Neuronal stem cell (in vitro differentiated cells): ENCODE measurements around the gene UBAC1.

Experiments
- DNase-seq: peaks from one replicate; pipeline ENCODE4 v3.0.0-alpha.2; 2013; ENCODE audit warnings: low spot score
- H2AFZ ChIP-seq: one replicate; pipeline ENCODE4 v1.6.1; 2013; ENCODE audit warnings: mild to moderate bottlenecking, low read length, inconsistent platforms
- H2AK5ac ChIP-seq: 2 replicates; pipeline ENCODE4 v1.6.1; 2013; ENCODE audit warnings: low read depth, mild to moderate bottlenecking, inconsistent platforms, low read length, moderate library complexity, mixed read lengths
- H2BK120ac ChIP-seq: 2 replicates; pipeline ENCODE4 v1.6.1; 2013; ENCODE audit warnings: low read depth, mild to moderate bottlenecking, inconsistent platforms, low read length, moderate library complexity, mixed read lengths
- H2BK12ac ChIP-seq: one replicate; pipeline ENCODE4 v1.6.1; 2013; ENCODE audit warnings: low read length, inconsistent platforms
- H2BK15ac ChIP-seq: 2 replicates; pipeline ENCODE4 v1.6.1; 2013; ENCODE audit warnings: mild to moderate bottlenecking, low read length, inconsistent platforms, mixed read lengths
- H2BK5ac ChIP-seq: one replicate; pipeline ENCODE4 v1.6.1; 2013; ENCODE audit warnings: inconsistent platforms, mild to moderate bottlenecking, low read length, moderate library complexity
- H3K14ac ChIP-seq: one replicate; pipeline ENCODE4 v1.6.1; 2013; ENCODE audit warnings: low read length, inconsistent platforms
- H3K18ac ChIP-seq: 2 replicates; pipeline ENCODE4 v1.6.1; 2013; ENCODE audit warnings: low read length, inconsistent platforms
- H3K23ac ChIP-seq: 2 replicates; pipeline ENCODE4 v1.6.1; 2013; ENCODE audit warnings: low read depth, mild to moderate bottlenecking, mixed read lengths, low read length, inconsistent platforms; ENCODE audit not compliant: poor library complexity
- H3K27ac ChIP-seq: replicated peaks from 3 replicates; pipeline ENCODE4 v1.5.1; 2013; ENCODE audit warnings: low read length, inconsistent platforms
- H3K27me3 ChIP-seq, 3 experiments: 2 replicates each; pipeline ENCODE4 v1.6.1; 2013; ENCODE audit warnings: low read length in 3 of 3, mild to moderate bottlenecking in 2 of 3, inconsistent platforms in 1 of 3, low read depth in 1 of 3, mixed read lengths in 1 of 3, moderate library complexity in 1 of 3; ENCODE audit not compliant: control insufficient read depth in 3 of 3, insufficient read depth in 3 of 3
- H3K36me3 ChIP-seq, 2 donors: replicated peaks in 1 of 2; 2 replicates each; pipeline ENCODE4 v1.6.1; 2013; ENCODE audit warnings: low read length in 2 of 2; ENCODE audit not compliant: control insufficient read depth in 2 of 2, insufficient read depth in 2 of 2
- H3K4ac ChIP-seq: 2 replicates; pipeline ENCODE4 v1.6.1; 2013; ENCODE audit warnings: inconsistent platforms, mild to moderate bottlenecking, low read length, moderate library complexity
- H3K4me1 ChIP-seq, 2 donors: 1 replicate in 1 of 2; 2 replicates in 1 of 2; pipeline ENCODE4 v1.6.1; 2013; ENCODE audit warnings: low read length in 2 of 2, low read depth in 1 of 2; ENCODE audit not compliant: control insufficient read depth in 2 of 2, insufficient read depth in 1 of 2
- H3K4me2 ChIP-seq: one replicate; pipeline ENCODE4 v1.6.1; 2013; ENCODE audit warnings: mild to moderate bottlenecking, low read length, inconsistent platforms; ENCODE audit not compliant: insufficient read depth, poor library complexity, severe bottlenecking
- H3K4me3 ChIP-seq, 2 donors: 2 replicates each; pipeline ENCODE4 v1.5.1; 2013; ENCODE audit warnings: low read length in 2 of 2, mild to moderate bottlenecking in 2 of 2, inconsistent platforms in 1 of 2, moderate library complexity in 1 of 2
- H3K79me1 ChIP-seq: one replicate; pipeline ENCODE4 v1.6.1; 2013; ENCODE audit warnings: low read depth, mild to moderate bottlenecking, inconsistent platforms, low read length, moderate library complexity
- H3K9ac ChIP-seq: one replicate; pipeline ENCODE4 v1.6.1; 2013; ENCODE audit warnings: mild to moderate bottlenecking, low read depth, low read length, inconsistent platforms; ENCODE audit not compliant: poor library complexity
- H3K9me3 ChIP-seq, 2 donors: replicated peaks in 1 of 2; 2 replicates each; pipeline versions ENCODE3 to v1.6.1; 2013; ENCODE audit warnings: low read length in 2 of 2, mild to moderate bottlenecking in 2 of 2, inconsistent platforms in 1 of 2, low read depth in 1 of 2, mixed read lengths in 1 of 2, moderate library complexity in 1 of 2; ENCODE audit not compliant: control insufficient read depth in 2 of 2, insufficient read depth in 1 of 2
- H4K8ac ChIP-seq: one replicate; pipeline ENCODE4 v1.6.1; 2013; ENCODE audit warnings: low read depth, mild to moderate bottlenecking, inconsistent platforms, low read length, moderate library complexity
- H4K91ac ChIP-seq: one replicate; pipeline ENCODE4 v1.6.1; 2013; ENCODE audit warnings: low read length, low read depth, mild to moderate bottlenecking, inconsistent platforms; ENCODE audit not compliant: poor library complexity
- WGBS, 2 donors: extraction: QIAGEN DNeasy Blood & Tissue Kit; methylation state at CpG; one replicate each; pipeline ENCODE4 v1.1.7; 2013; ENCODE audit warnings: missing lambda C conversion rate in 2 of 2, mixed read lengths in 1 of 2; ENCODE audit not compliant: insufficient read length in 2 of 2, insufficient replicate concordance in 1 of 2; ENCODE audit errors: extremely low coverage in 2 of 2; 5-methylcytosine and 5-hydroxymethylcytosine counted together

Gene UBAC1

DNA sequence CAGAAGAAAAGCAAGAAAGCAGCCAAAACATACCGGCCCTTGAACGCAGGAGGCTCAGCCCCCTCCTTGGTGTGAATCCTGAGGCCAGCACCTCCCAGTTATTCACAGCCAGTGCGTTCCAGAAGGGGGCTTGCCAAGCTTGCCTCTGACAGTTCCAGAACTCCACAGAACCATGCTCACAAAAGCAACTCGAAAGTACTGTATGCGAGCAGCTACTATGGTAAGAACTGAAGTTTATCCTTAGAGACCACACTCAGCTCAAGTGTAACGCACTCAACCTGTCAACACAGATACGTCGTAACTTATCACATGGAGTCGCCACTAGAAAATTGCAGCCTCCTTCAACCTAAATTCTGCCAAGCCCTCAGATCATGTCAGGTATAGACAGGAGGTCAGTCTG is 1.4 kb downstream of the UBAC1 start:
- no peak overlapping the region for H3K18ac ChIP-seq
- H3K36me3 ChIP-seq = peaks cover 0 to 12% of the 10 kb centered on the region in 2 donors
- H2AFZ ChIP-seq = no peak overlapping the region
- no peak overlapping the region for H2BK120ac ChIP-seq
- H3K23ac ChIP-seq = no peak overlapping the region
- H3K79me1 ChIP-seq = peaks cover 11% of the 10 kb centered on the region
- H2BK5ac ChIP-seq = no peak overlapping the region
- peaks cover 0 to 10% (median 0%) of the 10 kb centered on the region in 3 experiments for H3K27me3 ChIP-seq
- peak overlapping the region; percentile 91 to 92 for H3K4me3 ChIP-seq
- H3K4me2 ChIP-seq = peak overlapping the region; percentile 68
- no peak overlapping the region for H3K27ac ChIP-seq
- no peak overlapping the region for H4K91ac ChIP-seq
- no peak overlapping the region for H2BK15ac ChIP-seq
- no peak overlapping the region for H4K8ac ChIP-seq
- WGBS, 2 donors = no CpG with 5 or more reads among the region's 9 CpGs
- H2BK12ac ChIP-seq = no peak overlapping the region
- no peak overlapping the region for H3K14ac ChIP-seq
- no peaks in the 10 kb centered on the region for H3K9me3 ChIP-seq
- H2AK5ac ChIP-seq = no peak overlapping the region
- H3K4me1 ChIP-seq = peaks cover 7 to 16% of the 10 kb centered on the region in 2 donors
- H3K4ac ChIP-seq = no peak overlapping the region
- DNase-seq = no peak
- no peak overlapping the region for H3K9ac ChIP-seq

DNA sequence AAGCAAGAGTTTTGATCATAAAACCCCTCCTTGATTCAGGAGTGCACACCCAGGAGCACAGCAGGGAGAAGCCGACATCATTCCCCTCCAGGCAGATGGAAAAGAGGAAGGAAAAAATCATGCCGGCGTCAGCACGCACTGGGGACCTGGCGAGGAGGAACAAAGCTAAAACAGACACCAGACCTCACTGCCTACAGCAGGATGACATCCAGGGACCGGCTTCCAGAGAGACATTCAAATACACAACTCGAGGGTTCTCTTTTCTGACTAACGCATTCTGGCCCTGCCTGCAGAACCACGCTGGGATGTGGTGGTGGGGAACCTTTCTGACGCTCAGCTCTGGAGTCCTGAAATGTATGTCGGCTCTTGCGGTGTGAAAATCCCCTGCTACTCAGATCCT is 2.7 kb downstream of the UBAC1 start:
- Histone ChIP-seq H3K4ac (no peak overlapping the region), H4K91ac (no peak overlapping the region), H2BK12ac (no peak overlapping the region), H3K36me3 (peaks cover 3 to 22% of the 10 kb centered on the region in 2 donors), H3K27me3 (peaks cover 0 to 4% (median 0%) of the 10 kb centered on the region in 3 experiments), H2AFZ (no peak overlapping the region), H3K9me3 (no peaks in the 10 kb centered on the region), H4K8ac (no peak overlapping the region), H3K4me2 (no peak overlapping the region), H3K79me1 (peaks cover 11% of the 10 kb centered on the region), H2BK120ac (no peak overlapping the region), H3K4me3 (no peak overlapping the region), H2BK15ac (no peak overlapping the region), H3K9ac (no peak overlapping the region), H2BK5ac (no peak overlapping the region), H2AK5ac (no peak overlapping the region), H3K23ac (no peak overlapping the region), H3K4me1 (peaks cover 7 to 16% of the 10 kb centered on the region in 2 donors), H3K14ac (no peak overlapping the region), H3K27ac (no peak overlapping the region), H3K18ac (no peak overlapping the region)
- no peak for DNase-seq
- no CpG with 5 or more reads among the region's 12 CpGs for WGBS, 2 donors

DNA sequence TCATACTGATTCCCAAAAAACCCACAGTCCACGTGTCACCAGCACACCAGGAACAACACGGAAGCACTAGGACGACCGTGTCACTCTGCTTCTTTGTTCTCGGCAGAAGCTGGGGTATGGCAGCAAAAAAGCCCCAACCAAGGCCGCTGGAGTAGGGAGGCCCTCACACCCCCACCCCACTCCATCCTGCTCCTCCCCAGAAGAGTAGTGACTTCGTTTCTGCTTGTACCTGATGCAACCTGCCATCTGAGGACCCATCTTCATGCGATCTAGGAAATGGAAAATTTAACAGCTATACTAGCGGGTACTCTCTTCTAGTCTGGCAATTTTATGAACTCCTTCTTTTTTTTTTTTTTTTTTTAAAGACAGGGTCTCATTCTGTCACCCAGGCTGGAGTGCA is 3.7 kb downstream of the UBAC1 start:
- Histone ChIP-seq H3K23ac (no peak overlapping the region), H4K91ac (no peak overlapping the region), H2BK15ac (no peak overlapping the region), H3K9ac (no peak overlapping the region), H2AK5ac (no peak overlapping the region), H3K36me3 (peaks cover 7 to 32% of the 10 kb centered on the region in 2 donors), H3K4me3 (no peak overlapping the region), H2BK120ac (no peak overlapping the region), H3K9me3 (no peaks in the 10 kb centered on the region), H3K4me1 (peaks cover 7 to 16% of the 10 kb centered on the region in 2 donors), H4K8ac (no peak overlapping the region), H3K4ac (no peak overlapping the region), H3K18ac (no peak overlapping the region), H2BK5ac (no peak overlapping the region), H3K4me2 (no peak overlapping the region), H3K27ac (no peak overlapping the region), H3K79me1 (peaks cover 11% of the 10 kb centered on the region), H3K14ac (no peak overlapping the region), H2AFZ (no peak overlapping the region), H3K27me3 (peaks cover 0 to 4% (median 0%) of the 10 kb centered on the region in 3 experiments), H2BK12ac (no peak overlapping the region)
- no CpG with 5 or more reads among the region's 9 CpGs for WGBS, 2 donors
- DNase-seq = no peak

DNA sequence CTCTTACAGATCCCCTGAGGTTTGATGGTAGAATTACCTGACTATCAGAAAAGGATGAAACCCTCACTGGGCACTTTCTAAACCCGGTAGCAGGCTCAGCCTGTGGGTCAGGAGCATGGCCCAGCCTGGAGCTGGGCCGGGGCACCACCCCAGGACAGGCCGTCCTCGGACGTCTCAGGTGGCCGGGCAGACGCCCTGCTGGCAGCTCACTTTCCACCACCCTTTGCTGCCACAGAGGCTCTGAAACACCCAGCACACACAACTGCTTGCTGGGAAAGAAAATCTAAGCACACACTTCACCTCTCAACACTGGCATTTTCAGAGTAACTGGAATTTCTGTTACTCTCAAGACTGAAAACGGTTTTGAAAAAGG is 4.4 kb downstream of the UBAC1 start:
- Histone ChIP-seq H2AK5ac (no peak overlapping the region), H2BK5ac (no peak overlapping the region), H3K27ac (no peak overlapping the region), H4K91ac (no peak overlapping the region), H3K4me3 (no peak overlapping the region), H2BK12ac (no peak overlapping the region), H2BK15ac (no peak overlapping the region), H3K9me3 (no peaks in the 10 kb centered on the region), H2BK120ac (no peak overlapping the region), H4K8ac (no peak overlapping the region), H3K4me2 (no peak overlapping the region), H3K18ac (no peak overlapping the region), H3K27me3 (no peaks in the 10 kb centered on the region), H3K36me3 (peaks cover 10 to 39% of the 10 kb centered on the region in 2 donors), H3K9ac (no peak overlapping the region), H3K14ac (no peak overlapping the region), H3K4ac (no peak overlapping the region), H3K23ac (no peak overlapping the region), H2AFZ (no peak overlapping the region), H3K4me1 (peaks cover 12 to 18% of the 10 kb centered on the region in 2 donors), H3K79me1 (peaks cover 11% of the 10 kb centered on the region)
- no CpG with 5 or more reads among the region's 8 CpGs for WGBS, 2 donors
- DNase-seq = no peak
